LNCAP (cell line): Measurements from ENCODE around the gene NCKAP5.

ENCODE experiments used
- CTCF ChIP-seq: fragments of 450-650 bp; IDR thresholded peaks from 2 replicates; pipeline ENCODE4 v1.5.1; 2017; ENCODE audit warnings: mild to moderate bottlenecking

Gene NCKAP5

GRCh38 chr2:133530645-133531044 is 37.6 kb downstream of the NCKAP5 start:
- no peak for TF ChIP-seq CTCF

GRCh38 chr2:133526530-133527300 is 41.5 kb downstream of the NCKAP5 start:
- no peak for TF ChIP-seq CTCF

GRCh38 chr2:133525613-133526529 is 42.4 kb downstream of the NCKAP5 start:
- TF ChIP-seq CTCF: no peak

GRCh38 chr2:133525090-133525489 is 43.2 kb downstream of the NCKAP5 start:
- TF ChIP-seq CTCF: no peak

GRCh38 chr2:133523406-133523805 is 44.9 kb downstream of the NCKAP5 start:
- TF ChIP-seq CTCF: no peak

GRCh38 chr2:133522204-133522603 is 46.1 kb downstream of the NCKAP5 start:
- no peak for TF ChIP-seq CTCF

- no peak for TF ChIP-seq CTCF
Measured at GRCh38 chr2:133521146-133521745, 47.0 kb downstream of the NCKAP5 start.
